ENCODE measurements around the gene PPP5C. TPM values are rescaled to one million over a fixed set of nuclear protein-coding genes. Genes with fewer than 3 reads are reported as not detected.

PPP5C gene
- total RNA-seq, 1 donor from 2014 or later = 48.9 TPM

- Histone ChIP-seq H3K9me3 (no peaks in the 10 kb centered on the region), H3K4me1 (peaks cover 35% of the 10 kb centered on the region), H3K36me3 (peaks cover 49% of the 10 kb centered on the region), H3K4me3 (no peak overlapping the region), H3K27me3 (ENCODE audit: low read depth) (no peaks in the 10 kb centered on the region), H3K27ac (no peak overlapping the region)
- no peak for TF ChIP-seq CTCF (IDR thresholded peaks at IDR 0.05)
- intact Hi-C loops (cut with DNase I) = no loop called here
- ATAC-seq (no peak), DNase-seq (no peak)
Measured at GRCh38 chr19:46353730-46354528, 7.0 kb downstream of the PPP5C start.

GRCh38 chr19:46355234-46356148 lies 8.6 kb downstream of the PPP5C start:
- no peak for TF ChIP-seq CTCF (IDR thresholded peaks at IDR 0.05)
- H3K27ac ChIP-seq = no peak overlapping the region
- DNase-seq (no peak), ATAC-seq (no peak)
- no peaks in the 10 kb centered on the region for H3K9me3 ChIP-seq
- peaks cover 20% of the 10 kb centered on the region for H3K4me1 ChIP-seq
- peaks cover 54% of the 10 kb centered on the region for H3K36me3 ChIP-seq
- no peak overlapping the region for H3K4me3 ChIP-seq
- no peaks in the 10 kb centered on the region for H3K27me3 ChIP-seq (ENCODE audit: low read depth)
- intact Hi-C loops (cut with DNase I) = no loop called here

GRCh38 chr19:46356149-46357055 lies 9.5 kb downstream of the PPP5C start:
- H3K9me3 ChIP-seq = no peaks in the 10 kb centered on the region
- H3K4me3 ChIP-seq = no peak overlapping the region
- no peaks in the 10 kb centered on the region for H3K27me3 ChIP-seq (ENCODE audit: low read depth)
- H3K27ac ChIP-seq = no peak overlapping the region
- DNase-seq = no peak
- peaks cover 54% of the 10 kb centered on the region for H3K36me3 ChIP-seq
- H3K4me1 ChIP-seq = peaks cover 11% of the 10 kb centered on the region
- intact Hi-C loops (cut with DNase I) = no loop called here
- no peak for ATAC-seq
- no peak for TF ChIP-seq CTCF (IDR thresholded peaks at IDR 0.05)

GRCh38 chr19:46357846-46358583 lies 11.1 kb downstream of the PPP5C start:
- H3K4me1 ChIP-seq = no peaks in the 10 kb centered on the region

More at GRCh38 chr19:46357846-46358583, 11.1 kb downstream of the PPP5C start:
- no peaks in the 10 kb centered on the region for H3K9me3 ChIP-seq
- H3K36me3 ChIP-seq = peaks cover 54% of the 10 kb centered on the region
- no peak for TF ChIP-seq CTCF (IDR thresholded peaks at IDR 0.05)
- no peak for ATAC-seq
- H3K4me3 ChIP-seq = no peak overlapping the region
- H3K27ac ChIP-seq = no peak overlapping the region
- no peak for DNase-seq
- H3K27me3 ChIP-seq (ENCODE audit: low read depth) = no peaks in the 10 kb centered on the region
- intact Hi-C loops (cut with DNase I) = no loop called here

Measured in lower lobe of right lung (tissue), 2 donors.